Stimulated activated CD8-positive, alpha-beta memory T cell treated with anti-CD3 and anti-CD28 coated beads, Interleukin-4, amount 100 ng/mL, for 48 hours (primary cell): Measurements from ENCODE around the gene ATE1.
"Not testable (repeated sequence)": the region's sequence is repeated elsewhere in the genome, so short reads cannot be mapped to it uniquely, and the experiment has no call there.

Experiments
- DNase-seq: peaks from one replicate; pipeline ENCODE4 v3.0.0-alpha.2; 2020

ATE1 gene

GRCh38 chr10:121781101-121781500 is 146.7 kb downstream of the ATE1 start:
- no peak for DNase-seq

GRCh38 chr10:121774813-121775212 is 153.0 kb downstream of the ATE1 start:
- no peak for DNase-seq

- DNase-seq: no peak
Measured at GRCh38 chr10:121774404-121774803, 153.4 kb downstream of the ATE1 start.

GRCh38 chr10:121772884-121773283 is 154.9 kb downstream of the ATE1 start:
- DNase-seq: no peak

- no peak for DNase-seq
Measured at GRCh38 chr10:121772406-121772805, 155.4 kb downstream of the ATE1 start.

GRCh38 chr10:121771966-121772365 is 155.9 kb downstream of the ATE1 start:
- DNase-seq: no peak

- no peak for DNase-seq
Measured at GRCh38 chr10:121766426-121766825, 161.4 kb downstream of the ATE1 start.

- DNase-seq: no peak
Measured at GRCh38 chr10:121765204-121765603, 162.6 kb downstream of the ATE1 start.

GRCh38 chr10:121764233-121764942 is 163.4 kb downstream of the ATE1 start:
- no peak for DNase-seq

- DNase-seq: not testable (repeated sequence)
Measured at GRCh38 chr10:121757241-121757640, 170.6 kb downstream of the ATE1 start.

- DNase-seq: not testable (repeated sequence)
Measured at GRCh38 chr10:121755496-121755895, 172.3 kb downstream of the ATE1 start.

GRCh38 chr10:121754666-121755065 is 173.2 kb downstream of the ATE1 start:
- DNase-seq: no peak

GRCh38 chr10:121753726-121754476 is 173.9 kb downstream of the ATE1 start:
- no peak for DNase-seq

- no peak for DNase-seq
Measured at GRCh38 chr10:121751191-121751760, 176.6 kb downstream of the ATE1 start.

GRCh38 chr10:121747163-121747775 is 180.6 kb downstream of the ATE1 start:
- no peak for DNase-seq

GRCh38 chr10:121741248-121741792 is 186.5 kb downstream of the ATE1 start:
- DNase-seq: no peak

- no peak for DNase-seq
Measured at GRCh38 chr10:121740069-121740468, 187.8 kb downstream of the ATE1 start.

- no peak for DNase-seq
Measured at GRCh38 chr10:121739114-121739513, 188.7 kb downstream of the ATE1 start.

- no peak for DNase-seq
Measured at GRCh38 chr10:121736315-121737130, 191.3 kb downstream of the ATE1 start.

GRCh38 chr10:121735263-121735662 is 192.6 kb downstream of the ATE1 start:
- DNase-seq: no peak

- peak; percentile 33 for DNase-seq
Measured at GRCh38 chr10:121734589-121735045, 193.2 kb downstream of the ATE1 start.
